Thoracic aorta (tissue), 2 donors: ENCODE results near the gene ARHGAP5. TPM values are rescaled to one million over a fixed set of nuclear protein-coding genes. Genes with fewer than 3 reads are reported as not detected.

Source experiments
- ATAC-seq: fragments of 150-250 bp; one replicate; pipeline ENCODE4 v1.8.0; 2017; ENCODE audit warnings: low read depth; ENCODE audit not compliant: insufficient number of reproducible peaks, low FRiP score
- DNase-seq: peaks from one replicate; pipeline ENCODE4 v3.0.0-alpha.2; 2020; ENCODE audit warnings: low spot score
- H3K27ac ChIP-seq, 2 donors: fragments of 200-600 bp; sonication (generic); 1 replicate in 1 of 2; 2 replicates in 1 of 2; pipeline ENCODE4 v1.5.1; 2016; ENCODE audit warnings: mild to moderate bottlenecking in 2 of 2, moderate library complexity in 2 of 2
- H3K27me3 ChIP-seq: fragments of 200-600 bp; sonication (generic); replicated peaks from 2 replicates; pipeline ENCODE4 v1.6.0; 2016; ENCODE audit warnings: mild to moderate bottlenecking; ENCODE audit not compliant: insufficient read depth
- H3K36me3 ChIP-seq: fragments of 200-600 bp; sonication (generic); one replicate; pipeline ENCODE4 v1.5.1; 2016
- H3K4me1 ChIP-seq, 2 donors: fragments of 200-600 bp; sonication (generic); 1 replicate in 1 of 2; 2 replicates in 1 of 2; pipeline versions ENCODE4 v1.5.1 to v1.6.0; 2016; ENCODE audit warnings: low read depth in 2 of 2, mild to moderate bottlenecking in 1 of 2; ENCODE audit not compliant: control insufficient read depth in 1 of 2
- H3K4me3 ChIP-seq: fragments of 200-600 bp; sonication (generic); 2 replicates; pipeline ENCODE4 v1.5.1; 2016; ENCODE audit warnings: mild to moderate bottlenecking
- H3K9me3 ChIP-seq: fragments of 200-600 bp; sonication (generic); 2 replicates; pipeline ENCODE4 v1.5.1; 2016
- CTCF ChIP-seq: fragments of 200-600 bp; sonication (generic); IDR thresholded peaks from one replicate; pipeline ENCODE4 v1.5.1; 2019; ENCODE audit warnings: antibody characterized with exemption
- total RNA-seq, 2 donors: library from RNA; depleted of rRNA; stranded (reverse); fragments of >200 nt; gene quantifications; one replicate each; pipeline versions ENCODE4 v1.1.0 to v1.2.3, GENCODE V29; 2016

ARHGAP5 gene
- total RNA-seq, 2 donors from 2014 or later = 77.7 to 93.3 TPM

- ATAC-seq (no peak), DNase-seq (no peak)
- TF ChIP-seq CTCF = no peak
- no peak overlapping the region for H3K4me3 ChIP-seq
- H3K27me3 ChIP-seq = no peaks in the 10 kb centered on the region
- H3K27ac ChIP-seq = no peak overlapping the region
- H3K9me3 ChIP-seq = no peaks in the 10 kb centered on the region
- no peaks in the 10 kb centered on the region for H3K4me1 ChIP-seq
- H3K36me3 ChIP-seq = no peaks in the 10 kb centered on the region
Observed at GRCh38 chr14:32192712-32193373, 115.7 kb downstream of the ARHGAP5 start.

GRCh38 chr14:32193532-32193931 is 116.4 kb downstream of the ARHGAP5 start:
- TF ChIP-seq CTCF = no peak
- Histone ChIP-seq H3K27ac (no peak overlapping the region), H3K4me1 (no peaks in the 10 kb centered on the region), H3K4me3 (no peak overlapping the region), H3K36me3 (no peaks in the 10 kb centered on the region), H3K27me3 (no peaks in the 10 kb centered on the region), H3K9me3 (no peaks in the 10 kb centered on the region)
- DNase-seq (no peak), ATAC-seq (no peak)

GRCh38 chr14:32195636-32196035 is 118.5 kb downstream of the ARHGAP5 start:
- ATAC-seq (no peak), DNase-seq (no peak)
- Histone ChIP-seq H3K9me3 (no peaks in the 10 kb centered on the region), H3K4me3 (no peak overlapping the region), H3K27me3 (no peaks in the 10 kb centered on the region), H3K27ac (no peak overlapping the region), H3K4me1 (no peaks in the 10 kb centered on the region), H3K36me3 (no peaks in the 10 kb centered on the region)
- no peak for TF ChIP-seq CTCF

- no peak for DNase-seq
- Histone ChIP-seq H3K4me3 (no peak overlapping the region), H3K4me1 (peaks cover 0 to 4% of the 10 kb centered on the region in 2 donors), H3K27me3 (no peaks in the 10 kb centered on the region), H3K9me3 (no peaks in the 10 kb centered on the region), H3K36me3 (no peaks in the 10 kb centered on the region), H3K27ac (no peak overlapping the region)
- TF ChIP-seq CTCF = no peak
- ATAC-seq = no peak
Observed at GRCh38 chr14:32197919-32198318, 120.8 kb downstream of the ARHGAP5 start.

- DNase-seq = no peak
- ATAC-seq = no peak
- H3K9me3 ChIP-seq = no peaks in the 10 kb centered on the region
- H3K4me1 ChIP-seq = peaks cover 0 to 4% of the 10 kb centered on the region in 2 donors
- H3K4me3 ChIP-seq = peak overlapping the region; percentile 82
- H3K36me3 ChIP-seq = no peaks in the 10 kb centered on the region
- H3K27me3 ChIP-seq = no peaks in the 10 kb centered on the region
- no peak for TF ChIP-seq CTCF
- peak overlapping the region in 1 of 2 donors; percentile 70 for H3K27ac ChIP-seq
Observed at GRCh38 chr14:32200368-32201192, 123.5 kb downstream of the ARHGAP5 start.
